GM19193 (cell line): ENCODE measurements around the gene THAP4.

Source experiments
- POLR2A ChIP-seq: IDR thresholded peaks from 4 replicates; pipeline ENCODE4 v1.6.1; 2011; ENCODE audit not compliant: insufficient read depth, insufficient read length; ENCODE audit errors: extremely low read depth

THAP4 gene

DNA sequence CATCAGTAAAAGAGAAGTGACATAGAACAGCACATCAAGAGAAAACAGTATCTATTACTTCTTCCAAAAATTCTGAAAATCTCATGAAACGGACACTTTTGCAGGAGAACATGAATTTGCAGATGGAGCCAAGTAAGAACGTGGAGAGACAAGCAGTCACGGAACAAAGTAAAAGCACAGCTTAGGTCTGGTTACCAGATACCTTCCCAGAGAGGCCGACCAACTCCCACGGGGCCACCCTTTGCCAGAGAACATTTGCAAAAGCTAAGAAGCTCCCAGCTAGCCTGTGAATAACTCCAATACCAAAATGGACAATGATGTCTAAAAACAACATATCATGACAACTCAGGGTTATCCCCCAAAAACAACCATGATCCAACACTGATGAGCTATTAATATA lies 38.9 kb downstream of the THAP4 start:
- no peak for TF ChIP-seq POLR2A

DNA sequence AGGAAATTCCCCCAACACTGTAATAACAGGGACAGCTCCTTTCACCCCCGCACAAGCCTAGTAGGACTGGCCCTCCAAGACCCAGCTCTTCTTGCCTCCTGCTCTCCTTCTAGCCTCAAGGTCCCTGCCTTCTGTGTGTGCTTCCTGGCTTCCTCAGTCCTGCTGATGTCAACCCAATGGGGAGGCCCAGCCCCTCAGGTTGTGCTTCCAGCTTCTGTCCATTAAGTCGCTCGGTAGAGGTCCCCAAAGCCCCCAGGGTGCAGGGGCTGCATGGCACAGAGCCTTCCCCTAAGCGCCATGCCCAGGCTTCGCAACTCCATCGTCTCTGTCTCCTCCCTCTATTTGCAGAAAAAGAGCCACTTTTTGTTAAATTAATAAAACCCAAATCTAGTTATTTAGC lies 39.4 kb downstream of the THAP4 start:
- no peak for TF ChIP-seq POLR2A

DNA sequence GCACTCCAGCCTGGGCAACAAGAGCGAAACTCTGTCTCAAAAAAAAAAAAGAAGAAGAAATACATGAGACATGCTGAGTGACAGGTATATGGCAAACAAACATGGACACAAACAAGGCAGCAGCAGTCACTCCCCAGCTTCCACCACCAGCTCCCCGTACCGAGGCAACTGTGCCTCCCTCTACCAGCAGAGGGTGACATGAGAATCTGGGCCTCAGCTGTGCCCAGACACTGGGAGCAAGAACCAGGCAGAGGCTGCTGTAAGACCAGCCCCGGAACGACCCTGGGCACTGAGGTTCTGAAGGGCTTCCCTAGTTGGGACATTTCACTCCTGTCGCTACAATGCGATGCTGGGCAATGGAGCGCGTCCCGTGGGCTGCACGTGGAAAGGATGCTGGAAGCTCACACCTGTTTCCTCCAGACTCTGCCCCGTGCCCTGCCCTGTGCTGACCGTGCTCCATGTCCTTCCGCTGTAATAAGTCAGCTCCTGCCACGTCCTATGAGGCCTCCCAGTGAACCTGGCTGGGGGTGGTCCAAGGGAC lies 41.3 kb downstream of the THAP4 start:
- TF ChIP-seq POLR2A, result no peak

DNA sequence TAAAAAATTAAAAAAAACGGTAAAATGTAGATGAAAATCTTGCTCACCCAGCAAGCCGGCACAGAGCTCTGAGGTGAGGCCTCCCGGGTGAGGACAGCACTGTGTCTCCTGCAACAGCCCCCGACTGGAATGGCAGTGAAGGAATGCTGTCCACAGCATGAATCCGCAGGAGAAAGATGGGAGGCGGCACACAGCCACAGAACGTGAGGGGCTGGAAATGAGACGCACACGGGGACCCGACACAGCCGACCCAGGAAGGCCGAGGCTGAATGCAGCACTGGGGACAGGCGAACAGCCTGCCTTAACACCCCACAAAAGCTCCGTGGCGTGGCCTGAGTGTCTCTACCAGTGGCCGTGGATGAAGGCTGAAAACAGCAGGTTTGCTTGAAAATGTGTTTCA lies 43.7 kb downstream of the THAP4 start:
- TF ChIP-seq POLR2A, result no peak

DNA sequence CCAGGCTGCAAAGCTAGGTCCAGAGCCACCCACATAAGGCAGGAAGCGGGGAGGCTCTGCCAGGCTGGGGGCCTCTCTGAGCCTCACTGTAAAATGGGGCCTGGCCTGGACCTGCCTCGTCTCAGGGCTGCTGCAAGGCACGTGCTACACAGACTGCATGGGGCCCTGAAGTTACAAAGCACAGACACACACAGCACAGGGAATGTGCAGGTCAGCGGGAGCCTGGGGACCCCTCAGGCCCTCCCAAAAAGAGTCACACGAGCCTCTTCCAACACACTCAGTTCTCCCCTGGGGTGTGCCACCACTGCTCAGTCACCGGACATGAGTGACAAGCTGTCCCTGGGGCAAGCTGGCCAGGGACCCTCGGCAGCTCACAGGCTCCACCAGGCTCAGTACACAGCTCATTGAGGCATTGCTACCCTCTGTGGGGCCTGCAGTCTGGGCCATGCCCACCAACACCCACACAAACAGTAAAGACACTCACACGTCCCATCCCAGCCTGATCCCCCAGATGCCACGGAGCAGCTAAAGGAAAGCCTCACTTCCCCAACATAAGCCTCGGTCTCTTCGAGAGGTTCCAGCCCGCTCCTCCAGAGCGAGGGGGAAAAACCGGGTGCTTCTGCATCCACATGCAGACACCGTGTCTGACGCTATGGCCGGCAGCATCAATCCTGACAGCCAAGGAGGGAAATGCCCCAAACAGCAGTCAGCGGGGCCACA lies 44.7 kb downstream of the THAP4 start:
- TF ChIP-seq POLR2A, result no peak

DNA sequence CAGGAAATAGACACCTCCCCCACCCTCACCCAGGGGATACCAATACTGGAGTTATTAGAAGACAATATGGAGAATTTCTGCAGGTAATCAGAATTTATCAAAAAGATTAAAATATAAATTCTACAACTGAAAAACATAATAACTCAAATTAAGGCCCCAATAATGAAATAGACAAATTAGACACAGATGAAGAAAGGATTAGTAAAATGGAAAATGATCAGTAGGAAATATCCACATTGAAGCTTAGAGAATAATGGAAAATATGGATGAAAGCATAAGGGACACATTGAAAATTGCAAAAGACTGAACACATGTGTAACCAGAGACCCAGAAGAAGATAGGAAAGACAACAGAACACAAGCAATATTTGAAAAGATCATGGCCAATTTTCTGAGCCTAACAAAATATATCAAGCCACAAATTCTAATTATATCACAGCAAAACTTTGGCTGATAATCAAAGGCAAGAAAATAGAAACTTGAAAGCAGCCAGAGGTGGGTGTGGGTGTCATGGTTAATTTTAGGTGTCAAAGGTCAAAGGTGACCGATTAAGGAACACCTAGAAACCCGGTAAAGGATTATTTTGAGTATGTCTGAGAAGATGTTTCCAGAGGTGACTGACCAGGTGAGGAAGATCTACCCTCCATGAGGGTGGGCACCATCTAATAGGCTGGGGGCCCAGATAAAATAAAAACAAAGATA lies 50.2 kb downstream of the THAP4 start:
- TF ChIP-seq POLR2A, result no peak

DNA sequence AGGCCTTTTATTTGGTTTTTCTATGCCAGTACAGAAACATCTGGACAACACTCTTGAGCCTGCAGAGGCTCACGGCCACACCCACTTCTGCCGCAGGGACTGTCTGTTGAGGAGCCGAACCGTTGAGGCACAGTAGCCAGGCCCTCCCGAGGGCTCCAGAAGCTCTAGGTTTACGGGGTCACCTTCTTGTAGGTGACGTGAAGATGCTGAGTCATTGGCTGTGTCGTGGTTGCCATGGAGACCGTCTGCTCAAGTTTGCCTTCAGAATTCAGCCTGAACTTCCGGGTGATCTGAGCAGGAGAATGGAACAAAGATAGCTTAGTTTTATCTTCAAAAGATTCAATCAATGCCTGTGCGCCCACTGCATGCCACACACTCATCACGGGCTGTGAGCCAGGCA lies 52.5 kb downstream of the THAP4 start:
- no peak for TF ChIP-seq POLR2A

DNA sequence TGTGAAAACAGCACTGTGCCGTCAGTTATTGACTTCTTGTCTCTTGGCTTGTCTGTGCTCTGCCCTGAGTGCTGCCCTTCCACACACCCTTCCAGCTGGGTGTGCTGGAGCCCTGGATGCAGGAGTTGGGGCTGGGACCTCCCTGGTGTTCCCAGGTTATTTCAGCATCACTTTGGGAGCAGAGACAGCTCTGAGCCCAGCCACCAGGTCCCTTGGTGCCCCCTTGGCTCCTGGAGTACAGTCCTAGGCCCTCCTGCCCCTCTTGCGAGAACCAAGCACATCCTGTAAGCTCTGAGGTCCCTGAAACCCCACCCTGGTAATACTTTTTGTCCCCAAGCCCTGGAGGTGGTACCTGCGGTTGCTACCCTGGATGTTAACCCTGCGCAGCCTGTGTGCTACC lies 54.2 kb downstream of the THAP4 start:
- TF ChIP-seq POLR2A, result no peak

DNA sequence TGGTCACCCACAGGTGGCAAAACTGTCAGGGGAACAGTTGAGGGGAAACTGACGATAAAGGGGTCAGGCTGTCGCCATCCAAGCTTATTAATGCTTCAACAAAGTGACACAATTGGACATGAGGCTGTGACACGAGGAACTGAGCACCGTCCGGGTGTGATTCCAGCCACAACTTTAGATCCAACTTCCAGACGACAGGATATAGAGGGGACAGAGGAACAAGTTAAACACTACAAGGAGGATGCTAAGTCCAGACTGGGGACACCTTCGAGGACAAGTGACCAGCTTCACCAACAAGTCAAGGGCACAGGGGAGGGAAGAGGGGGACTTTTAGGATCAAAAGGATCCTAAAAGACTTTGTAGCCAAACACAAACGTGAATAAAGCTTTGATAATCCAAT lies 54.6 kb downstream of the THAP4 start:
- TF ChIP-seq POLR2A, result no peak

DNA sequence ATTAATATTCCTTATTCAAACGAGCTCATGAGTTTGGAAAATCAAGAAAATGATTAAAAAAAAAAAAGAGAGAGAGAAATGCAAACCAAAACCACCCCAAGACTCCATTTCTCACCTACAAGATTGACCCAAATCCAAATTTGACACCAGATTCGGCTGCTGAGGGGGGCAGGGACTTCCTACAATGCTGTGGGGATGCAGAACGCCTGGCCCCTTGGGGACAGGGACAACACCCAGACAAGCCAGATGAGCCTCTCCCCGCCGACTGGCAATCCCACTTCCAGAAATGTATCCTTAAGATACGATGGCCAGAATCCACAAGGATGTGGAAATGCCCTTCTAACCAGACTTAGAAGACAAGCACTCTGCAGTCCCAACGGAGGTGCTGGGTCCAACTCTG lies 57.7 kb downstream of the THAP4 start:
- TF ChIP-seq POLR2A, result no peak

DNA sequence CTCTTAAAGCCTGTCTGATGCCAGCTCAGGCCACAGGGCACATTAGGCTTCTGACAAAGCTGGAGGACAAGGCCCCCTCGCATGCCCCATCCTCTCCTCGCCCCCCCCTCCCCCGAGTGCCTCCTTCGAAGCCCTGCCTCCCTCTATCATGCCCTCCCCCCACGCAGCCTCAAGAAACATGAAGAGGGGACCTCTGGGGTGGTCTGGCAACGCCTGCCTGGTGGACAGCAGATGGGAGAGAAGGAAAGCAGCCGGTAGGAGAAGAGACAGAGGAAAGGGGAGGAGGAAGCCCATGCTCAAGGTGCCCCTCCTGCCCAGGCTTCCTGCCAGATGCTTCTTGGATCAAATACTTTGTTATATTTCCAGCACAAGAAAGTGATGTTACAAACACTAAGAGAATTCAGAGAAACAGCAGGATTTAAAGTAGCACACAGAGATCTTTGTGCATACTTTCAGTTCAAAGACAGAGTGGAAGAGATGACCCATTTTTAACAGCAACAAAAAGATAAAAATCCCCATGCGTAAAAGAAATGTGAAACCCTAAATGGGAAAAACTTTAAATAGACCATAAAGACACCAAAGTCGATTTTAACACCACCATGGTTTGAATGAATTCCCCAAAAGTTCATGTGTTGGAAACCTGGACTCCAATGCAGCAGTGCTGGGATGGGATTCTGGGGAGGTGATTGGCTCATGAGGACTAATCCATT lies 59.4 kb downstream of the THAP4 start:
- no peak for TF ChIP-seq POLR2A

DNA sequence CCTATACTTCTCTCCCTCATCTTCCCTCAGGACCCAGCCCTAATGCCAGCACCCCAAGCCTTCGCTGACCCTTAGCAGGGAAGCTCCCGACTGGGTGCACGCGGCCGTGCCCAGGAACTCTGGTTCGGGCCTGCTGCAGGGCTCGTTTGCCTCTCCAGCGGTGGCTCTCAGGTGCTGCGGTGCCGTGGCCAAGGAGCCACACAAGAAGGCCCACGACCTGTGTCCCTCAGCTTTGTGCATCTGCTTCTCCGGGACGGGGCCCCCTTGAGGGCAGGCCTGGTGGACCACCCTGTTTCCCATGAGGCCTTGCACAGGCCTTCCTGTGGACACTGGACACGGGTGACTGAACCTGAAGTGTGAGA lies 60.7 kb downstream of the THAP4 start:
- TF ChIP-seq POLR2A, result no peak

DNA sequence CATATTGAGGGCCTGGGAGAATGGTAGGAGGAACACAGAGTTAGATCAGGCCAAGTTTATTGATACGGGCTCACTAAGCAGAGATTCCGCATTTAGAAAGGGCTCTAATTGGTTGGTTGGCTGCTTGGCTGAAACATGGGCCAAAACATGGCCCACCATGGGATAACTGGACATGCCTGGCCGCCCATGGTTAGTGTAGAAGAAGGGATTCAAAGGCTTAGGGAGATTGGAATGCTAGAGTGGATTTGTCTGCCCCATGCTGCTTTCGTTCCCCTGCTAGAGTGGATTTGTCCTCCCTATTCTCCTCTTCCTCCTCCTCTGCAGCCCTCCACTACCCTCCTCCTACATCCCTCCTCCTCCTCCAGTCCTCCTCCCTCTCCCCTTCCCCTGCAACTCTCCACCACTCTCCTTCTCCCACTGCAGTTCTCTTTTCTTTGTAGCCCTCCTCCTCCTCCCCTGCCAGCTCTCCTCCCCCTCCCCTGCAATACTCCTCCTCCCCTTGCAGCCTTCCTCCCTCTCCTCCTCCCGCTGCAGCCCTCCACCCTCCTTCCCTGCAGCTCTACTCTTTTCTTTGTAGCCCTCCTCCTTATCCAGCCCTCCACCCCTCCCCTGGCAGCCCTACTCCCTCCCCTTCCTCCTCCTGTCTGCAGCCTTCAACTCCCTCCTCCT lies 61.2 kb downstream of the THAP4 start:
- TF ChIP-seq POLR2A, result no peak

DNA sequence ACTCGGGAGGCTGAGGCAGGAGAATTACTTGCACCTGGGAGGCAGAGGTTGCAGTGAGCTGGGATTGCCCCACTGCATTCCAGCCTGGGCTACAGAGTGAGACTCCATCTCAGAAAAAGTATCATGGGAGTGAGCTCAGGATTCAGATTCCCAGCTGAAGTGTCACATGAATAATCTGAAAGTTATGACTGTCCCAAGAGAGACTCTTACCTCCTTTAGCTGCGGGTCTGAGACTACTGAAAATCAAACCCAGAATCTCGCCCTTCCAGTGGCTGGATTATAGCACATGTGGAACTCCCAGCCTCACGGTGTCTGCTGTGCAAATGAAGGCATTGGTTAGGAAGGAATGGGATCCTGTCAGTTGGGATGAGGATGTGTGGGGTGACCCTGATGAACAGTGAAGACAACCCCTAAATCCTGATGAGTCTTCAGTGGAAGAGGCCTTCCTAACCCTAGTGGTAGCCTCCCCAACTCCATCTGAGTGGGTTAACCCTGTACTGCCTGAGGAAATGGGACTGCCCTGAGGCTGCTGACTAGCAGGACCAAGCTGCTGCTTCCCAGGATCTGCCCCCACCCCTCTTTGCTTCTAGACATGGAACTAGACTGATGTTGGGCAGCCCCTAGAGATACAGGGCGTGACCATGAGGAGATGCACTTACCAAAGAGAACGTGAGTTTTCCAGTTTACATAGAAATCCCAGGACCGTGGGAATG lies 61.9 kb downstream of the THAP4 start:
- TF ChIP-seq POLR2A, result no peak
